SK-N-SH (cell line): Measurements from ENCODE around the gene AP3B2. TPM values are rescaled to one million over a fixed set of nuclear protein-coding genes. Genes with fewer than 3 reads are reported as not detected.
"Not testable (repeated sequence)": the region's sequence is repeated elsewhere in the genome, so short reads cannot be mapped to it uniquely, and the experiment has no call there.

Experiments used
- CTCF ChIA-PET: fragments of 300-600, 350-600 bp; formaldehyde crosslinking; extraction: SDS; loops from one replicate; lab custom pipeline; 2021; lab: Yijun Ruan, JAX
- POLR2A ChIA-PET: fragments of 350-600 bp; sonication (Branson Sonifier 250); formaldehyde crosslinking; extraction: SDS; loops from one replicate; lab custom pipeline; 2020; ENCODE audit warnings: antibody characterized with exemption, inconsistent platforms; lab: Yijun Ruan, JAX
- DNase-seq: peaks from one replicate; pipeline ENCODE4 v3.0.0; 2012
- H2AFZ ChIP-seq: fragments of 200-600 bp; sonication (generic); 2 replicates; pipeline ENCODE4 v1.8.1; 2016; ENCODE audit warnings: antibody characterized with exemption, mild to moderate bottlenecking, low read depth
- H3F3A ChIP-seq: fragments of 200-600 bp; sonication (generic); replicated peaks from 2 replicates; pipeline ENCODE3; 2016; ENCODE audit warnings: antibody characterized with exemption, mild to moderate bottlenecking; ENCODE audit not compliant: insufficient read depth
- H3K27ac ChIP-seq, 2 experiments: fragments of 200-500 bp in 1 of 2; fragments of 200-600 bp in 1 of 2; sonication (Bioruptor generic) in 1 of 2; sonication (generic), shearing (Covaris generic) in 1 of 2; 2 replicates each; pipeline versions ENCODE4 v1.5.1 to v1.6.1; 2014 to 2016; ENCODE audit warnings: low read depth in 2 of 2, inconsistent platforms in 1 of 2, low read length in 1 of 2, mild to moderate bottlenecking in 1 of 2, mixed read lengths in 1 of 2
- H3K27me3 ChIP-seq: fragments of 200-600 bp; sonication (generic), shearing (Covaris generic); 2 replicates; pipeline ENCODE4 v1.6.1; 2016; ENCODE audit warnings: mixed run types; ENCODE audit not compliant: insufficient read depth
- H3K36me3 ChIP-seq, 2 experiments: fragments of 200-500 bp in 1 of 2; fragments of 200-600 bp in 1 of 2; sonication (Bioruptor generic) in 1 of 2; sonication (generic) in 1 of 2; replicated peaks in 1 of 2; 2 replicates each; pipeline versions ENCODE3 to v1.5.1; 2014 to 2016; ENCODE audit warnings: low read length in 1 of 2, mild to moderate bottlenecking in 1 of 2; ENCODE audit not compliant: insufficient read depth in 2 of 2, control insufficient read depth in 1 of 2
- H3K4me1 ChIP-seq, 2 experiments: fragments of 200-500 bp in 1 of 2; fragments of 200-600 bp in 1 of 2; sonication (Bioruptor generic) in 1 of 2; sonication (generic), shearing (Covaris generic) in 1 of 2; 2 replicates each; pipeline versions ENCODE4 v1.5.1 to v1.6.1; 2014 to 2016; ENCODE audit warnings: low read depth in 1 of 2, low read length in 1 of 2, mixed run types in 1 of 2; ENCODE audit not compliant: insufficient read depth in 2 of 2, control insufficient read depth in 1 of 2
- H3K4me2 ChIP-seq: fragments of 200-600 bp; sonication (generic), shearing (Covaris generic); 2 replicates; pipeline ENCODE4 v1.6.1; 2017; ENCODE audit warnings: mixed run types
- H3K4me3 ChIP-seq, 2 experiments: fragments of 200-500 bp in 1 of 2; fragments of 200-600 bp in 1 of 2; sonication (Bioruptor generic) in 1 of 2; sonication (generic), shearing (Covaris generic) in 1 of 2; 2 replicates each; pipeline versions ENCODE4 v1.5.1 to v1.8.1; 2014 to 2016; ENCODE audit warnings: low read depth in 2 of 2, inconsistent platforms in 1 of 2, low read length in 1 of 2, mild to moderate bottlenecking in 1 of 2, mixed read lengths in 1 of 2, moderate library complexity in 1 of 2
- H3K79me2 ChIP-seq: fragments of 200-600 bp; sonication (generic); 2 replicates; pipeline ENCODE4 v1.8.1; 2017; ENCODE audit warnings: mild to moderate bottlenecking; ENCODE audit not compliant: insufficient read depth
- H3K9ac ChIP-seq: fragments of 200-600 bp; sonication (generic); 2 replicates; pipeline ENCODE4 v1.6.1; 2017; ENCODE audit warnings: mixed run types
- H3K9me2 ChIP-seq: fragments of 200-600 bp; sonication (generic); 2 replicates; pipeline ENCODE4 v1.6.1; 2017; ENCODE audit warnings: mixed run types
- H3K9me3 ChIP-seq: fragments of 200-600 bp; sonication (generic); 2 replicates; pipeline ENCODE4 v1.6.1; 2017; ENCODE audit warnings: mixed run types, mild to moderate bottlenecking, moderate library complexity
- H4K20me1 ChIP-seq: fragments of 200-600 bp; sonication (generic); 2 replicates; pipeline ENCODE4 v1.6.1; 2017; ENCODE audit warnings: mild to moderate bottlenecking, mixed run types; ENCODE audit not compliant: insufficient read depth
- EP300 ChIP-seq, 2 experiments: IDR thresholded peaks; 2 replicates each; pipeline versions ENCODE4 v1.4.0 to v1.6.1; 2012; ENCODE audit warnings: borderline replicate concordance in 1 of 2, low read depth in 1 of 2, low read length in 1 of 2
- FOSL2 ChIP-seq: IDR thresholded peaks from 2 replicates; pipeline ENCODE4 v1.4.0; 2012; ENCODE audit warnings: low read depth, mild to moderate bottlenecking, moderate library complexity, borderline replicate concordance
- GABPA ChIP-seq: IDR thresholded peaks from 2 replicates; pipeline ENCODE4 v1.4.0; 2012; ENCODE audit warnings: low read depth, mild to moderate bottlenecking
- MAX ChIP-seq: IDR thresholded peaks from 2 replicates; pipeline ENCODE4 v1.4.0; 2012; ENCODE audit warnings: low read depth
- MXI1 ChIP-seq: IDR thresholded peaks from 2 replicates; pipeline ENCODE4 v1.6.1; 2012; ENCODE audit warnings: mild to moderate bottlenecking, low read depth, low read length, improper control_type of control experiment
- POLR2AphosphoS5 ChIP-seq: IDR thresholded peaks from 2 replicates; pipeline ENCODE4 v1.6.1; 2012; ENCODE audit warnings: low read depth, low read length
- RAD21 ChIP-seq: IDR thresholded peaks from 2 replicates; pipeline ENCODE4 v1.6.1; 2012; ENCODE audit warnings: mild to moderate bottlenecking, low read length
- RCOR1 ChIP-seq: fragments of 150-350 bp; IDR thresholded peaks from 2 replicates; pipeline ENCODE4 v1.6.1; 2017; ENCODE audit warnings: antibody characterized with exemption, low read length
- YY1 ChIP-seq: IDR thresholded peaks from 2 replicates; pipeline ENCODE4 v1.4.0; 2012; ENCODE audit warnings: low read depth, mild to moderate bottlenecking
- WGBS: methylation state at CpG from one replicate; pipeline ENCODE4 v1.1.6; 2017; ENCODE audit warnings: low lambda C conversion rate; 5-methylcytosine and 5-hydroxymethylcytosine counted together
- polyA plus RNA-seq, 3 experiments: library from polyadenylated mRNA; depleted of rRNA; stranded (reverse); fragments of >200 nt; gene quantifications; 2 replicates each; pipeline ENCODE4 v1.2.3, GENCODE V29; 2012

AP3B2 gene
- polyA plus RNA-seq, 1 of the 3 experiments (the other 2 are of a cell fraction): 0.77 TPM

- Histone ChIP-seq H3K9me3 (no peaks in the 10 kb centered on the region), H3K4me1 (peaks cover 0 to 19% of the 10 kb centered on the region in 2 experiments; a peak in 1 of 4 replicates), H2AFZ (no peak overlapping the region), H3K27ac (peak overlapping the region in 1 of 2 experiments; percentile 75; a peak in 2 of 4 replicates), H3K36me3 (no peaks in the 10 kb centered on the region), H3K9ac (no peak overlapping the region), H4K20me1 (no peaks in the 10 kb centered on the region), H3K79me2 (no peaks in the 10 kb centered on the region), H3K9me2 (no peaks in the 10 kb centered on the region), H3F3A (no peaks in the 10 kb centered on the region), H3K4me2 (peak overlapping the region; percentile 99), H3K4me3 (peak overlapping the region; percentile 78 to 84), H3K27me3 (no peaks in the 10 kb centered on the region)
- ChIA-PET POLR2A (interaction anchor here (1.1 kb wide), 1 partner anchor 41 kb away, joined by 10 read pairs; no protein-coding TSS in a partner anchor), CTCF (interaction anchor here (1.1 to 2.3 kb wide), 2 partner anchors 27 to 169 kb away, joined by 3 to 8 read pairs; partner anchors contain the start of gene RPS17)
- no peak for DNase-seq
- 3% methylated on average over 9 of the region's 15 CpGs for WGBS
- no peak for TF ChIP-seq RAD21
- TF ChIP-seq POLR2AphosphoS5: no peak
- TF ChIP-seq MAX: no peak
- no peak for TF ChIP-seq GABPA
Measured at GRCh38 chr15:82709081-82709420, 624 bp downstream of the AP3B2 start.

- CTCF ChIA-PET, DNase-seq, H3K4me2 ChIP-seq, H3K4me3 ChIP-seq, H3F3A ChIP-seq, H2AFZ ChIP-seq, POLR2A ChIA-PET, H3K36me3 ChIP-seq, H3K79me2 ChIP-seq, H3K9me2 ChIP-seq, H4K20me1 ChIP-seq, H3K27me3 ChIP-seq, H3K27ac ChIP-seq, H3K9me3 ChIP-seq, H3K9ac ChIP-seq: not testable (repeated sequence)
- 66% methylated on average over 8 of the region's 8 CpGs for WGBS
- H3K4me1 ChIP-seq: peaks cover 0 to 19% of the 10 kb centered on the region in 2 experiments; a peak in 1 of 4 replicates
Measured at GRCh38 chr15:82705856-82706255, 3.8 kb downstream of the AP3B2 start.

GRCh38 chr15:82699726-82700125 is 9.9 kb downstream of the AP3B2 start:
- no peak for DNase-seq
- ChIA-PET POLR2A (no interaction called here), CTCF (no interaction called here)
- Histone ChIP-seq H3K4me1 (no peaks in the 10 kb centered on the region), H3K4me3 (no peak overlapping the region), H3K9me3 (no peaks in the 10 kb centered on the region), H3F3A (no peaks in the 10 kb centered on the region), H3K36me3 (peaks cover 0 to 2% of the 10 kb centered on the region in 2 experiments), H3K27ac (no peak overlapping the region), H2AFZ (no peak overlapping the region), H4K20me1 (no peaks in the 10 kb centered on the region), H3K9me2 (no peaks in the 10 kb centered on the region), H3K79me2 (no peaks in the 10 kb centered on the region), H3K27me3 (no peaks in the 10 kb centered on the region), H3K9ac (no peak overlapping the region), H3K4me2 (no peak overlapping the region)
- no peak for TF ChIP-seq YY1
- TF ChIP-seq EP300 (IDR thresholded peaks at IDR 0.05; ENCODE audit: borderline replicate concordance in 1 of 2, low read depth in 1 of 2, low read length in 1 of 2): no peak
- TF ChIP-seq POLR2AphosphoS5: no peak
- TF ChIP-seq MXI1: no peak
- TF ChIP-seq FOSL2: no peak
- TF ChIP-seq RCOR1: no peak
- 46% methylated on average over 4 of the region's 11 CpGs for WGBS
